DND-41 (cell line): Measurements from ENCODE around the gene CYP2U1.
"Not testable (repeated sequence)": the region's sequence is repeated elsewhere in the genome, so short reads cannot be mapped to it uniquely, and the experiment has no call there.

Experiments used
- ATAC-seq: fragments of 200-7000 bp; cut with Tn5 transposase; 3 replicates; pipeline ENCODE4 v1.9.1; 2021; ENCODE audit warnings: low read depth; ENCODE audit not compliant: insufficient read depth
- DNase-seq: peaks from one replicate; pipeline ENCODE4 v3.0.0-alpha.2; 2020
- H2AFZ ChIP-seq: 2 replicates; pipeline ENCODE4 v1.6.0; 2012; ENCODE audit warnings: low read depth, low read length
- H3K27ac ChIP-seq: 2 replicates; pipeline ENCODE4 v1.5.1; 2012; ENCODE audit warnings: low read length, inconsistent platforms
- H3K27me3 ChIP-seq: fragments of 200-600 bp; sonication (generic); 2 replicates; pipeline ENCODE4 v1.6.0; 2012; ENCODE audit warnings: low read length, mild to moderate bottlenecking, inconsistent platforms; ENCODE audit not compliant: insufficient read depth, poor library complexity
- H3K36me3 ChIP-seq: 2 replicates; pipeline ENCODE4 v1.5.1; 2012; ENCODE audit warnings: low read length, inconsistent platforms; ENCODE audit not compliant: insufficient read depth
- H3K4me1 ChIP-seq: 2 replicates; pipeline ENCODE4 v1.5.1; 2012; ENCODE audit warnings: mild to moderate bottlenecking, low read length; ENCODE audit not compliant: insufficient read depth
- H3K4me2 ChIP-seq: 2 replicates; pipeline ENCODE4 v1.6.0; 2012; ENCODE audit warnings: mild to moderate bottlenecking, moderate library complexity, low read length, inconsistent platforms; ENCODE audit not compliant: insufficient read depth
- H3K4me3 ChIP-seq, 2 experiments: fragments of 200-600 bp in 1 of 2; shearing (Covaris generic) in 1 of 2; 2 replicates each; pipeline ENCODE4 v1.5.1; 2012 to 2016; ENCODE audit warnings: inconsistent platforms in 2 of 2, low read length in 2 of 2, mild to moderate bottlenecking in 2 of 2, low read depth in 1 of 2, moderate library complexity in 1 of 2
- H3K79me2 ChIP-seq: 2 replicates; pipeline ENCODE4 v1.6.0; 2012; ENCODE audit warnings: low read length, inconsistent platforms; ENCODE audit not compliant: insufficient read depth
- H3K9ac ChIP-seq: 2 replicates; pipeline ENCODE4 v1.6.0; 2012; ENCODE audit warnings: low read depth, mild to moderate bottlenecking, inconsistent platforms, low read length, moderate library complexity
- H3K9me3 ChIP-seq: 2 replicates; pipeline ENCODE4 v1.5.1; 2012; ENCODE audit warnings: low read length, moderate library complexity, mild to moderate bottlenecking, inconsistent platforms; ENCODE audit not compliant: insufficient read depth, severe bottlenecking
- H4K20me1 ChIP-seq: 2 replicates; pipeline ENCODE4 v1.6.0; 2012; ENCODE audit warnings: low read length; ENCODE audit not compliant: insufficient read depth
- CTCF ChIP-seq: IDR thresholded peaks from 2 replicates; pipeline ENCODE4 v1.5.1; 2012; ENCODE audit warnings: borderline replicate concordance, low read length, moderate library complexity, mild to moderate bottlenecking; ENCODE audit not compliant: poor library complexity, severe bottlenecking; ENCODE audit errors: extremely low read depth
- EZH2 ChIP-seq: IDR thresholded peaks from 3 replicates; pipeline ENCODE4 v1.6.1; 2012; ENCODE audit warnings: borderline replicate concordance, low read depth, mild to moderate bottlenecking, moderate library complexity, low read length, inconsistent platforms; ENCODE audit not compliant: severe bottlenecking

The CYP2U1 gene

GRCh38 chr4:107902715-107903114 is 28.6 kb upstream of the CYP2U1 start:
- no peaks in the 10 kb centered on the region for H3K9me3 ChIP-seq
- no peaks in the 10 kb centered on the region for H3K36me3 ChIP-seq
- peaks cover 7% of the 10 kb centered on the region for H3K27me3 ChIP-seq
- TF ChIP-seq CTCF = no peak
- TF ChIP-seq EZH2 = no peak
- DNase-seq (no peak), ATAC-seq (no peak)
- no peaks in the 10 kb centered on the region for H3K79me2 ChIP-seq
- no peaks in the 10 kb centered on the region for H4K20me1 ChIP-seq
- H3K9ac ChIP-seq = no peak overlapping the region
- H3K4me3 ChIP-seq = no peak overlapping the region
- H2AFZ ChIP-seq = no peak overlapping the region
- no peaks in the 10 kb centered on the region for H3K4me1 ChIP-seq
- no peak overlapping the region for H3K4me2 ChIP-seq
- no peak overlapping the region for H3K27ac ChIP-seq

DNA sequence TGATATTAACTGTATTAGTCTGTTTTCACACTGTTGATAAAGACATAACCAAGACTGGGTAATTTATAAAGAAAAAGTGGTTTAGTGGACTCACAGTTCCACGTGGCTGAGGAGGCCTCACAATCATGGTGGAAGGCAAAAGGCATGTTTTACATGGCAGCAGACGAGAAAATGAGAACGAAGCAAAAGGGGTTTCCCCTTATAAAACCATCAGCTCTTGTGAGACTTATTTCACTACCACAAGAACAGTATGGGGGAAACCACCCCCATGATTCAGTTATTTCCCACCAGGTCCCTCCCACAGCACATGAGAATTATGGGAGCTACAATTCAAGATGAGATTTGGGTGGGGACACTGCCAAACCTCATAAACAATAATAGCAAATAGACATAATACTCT is 26.3 kb upstream of the CYP2U1 start:
- H2AFZ ChIP-seq, H4K20me1 ChIP-seq, H3K27me3 ChIP-seq, H3K79me2 ChIP-seq, H3K4me2 ChIP-seq, H3K36me3 ChIP-seq, DNase-seq, H3K4me1 ChIP-seq, H3K27ac ChIP-seq, ATAC-seq, H3K9me3 ChIP-seq, H3K4me3 ChIP-seq, H3K9ac ChIP-seq: not testable (repeated sequence)

GRCh38 chr4:107906458-107907100 is 24.8 kb upstream of the CYP2U1 start:
- peaks cover 6% of the 10 kb centered on the region for H3K27me3 ChIP-seq
- TF ChIP-seq EZH2 (no peak), CTCF (no peak)
- ATAC-seq = no peak
- no peak overlapping the region for H2AFZ ChIP-seq
- no peak overlapping the region for H3K4me2 ChIP-seq
- no peak overlapping the region for H3K9ac ChIP-seq
- H4K20me1 ChIP-seq = no peaks in the 10 kb centered on the region
- no peaks in the 10 kb centered on the region for H3K9me3 ChIP-seq
- no peaks in the 10 kb centered on the region for H3K36me3 ChIP-seq
- no peak overlapping the region for H3K4me3 ChIP-seq
- H3K27ac ChIP-seq = no peak overlapping the region
- H3K4me1 ChIP-seq = no peaks in the 10 kb centered on the region
- DNase-seq = no peak
- no peaks in the 10 kb centered on the region for H3K79me2 ChIP-seq

DNA sequence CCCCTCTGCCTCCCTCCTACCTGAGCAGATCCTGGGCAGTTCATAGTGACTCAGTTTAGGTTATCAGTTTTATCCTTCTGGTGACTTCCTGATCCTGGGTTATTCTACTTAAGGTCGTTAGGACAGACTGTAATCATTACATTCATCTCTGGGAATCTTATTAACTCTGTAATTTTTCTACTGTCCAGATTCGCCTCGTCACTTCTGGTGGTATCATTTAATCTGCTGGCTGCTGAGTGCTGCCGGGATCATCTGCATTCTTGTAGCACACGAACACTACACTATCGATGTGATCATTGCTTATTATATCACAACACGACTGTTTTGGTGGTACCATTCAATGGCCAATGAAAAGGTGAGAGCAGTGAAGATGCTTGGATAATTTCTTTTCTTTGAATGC is 23.0 kb upstream of the CYP2U1 start:
- H3K4me3 ChIP-seq = no peak overlapping the region
- no peaks in the 10 kb centered on the region for H4K20me1 ChIP-seq
- no peak overlapping the region for H3K9ac ChIP-seq
- H3K27ac ChIP-seq = no peak overlapping the region
- no peak overlapping the region for H3K4me2 ChIP-seq
- no peak overlapping the region for H2AFZ ChIP-seq
- no peak for ATAC-seq
- no peaks in the 10 kb centered on the region for H3K9me3 ChIP-seq
- TF ChIP-seq EZH2 (no peak), CTCF (no peak)
- H3K36me3 ChIP-seq = no peaks in the 10 kb centered on the region
- H3K4me1 ChIP-seq = peaks cover 3% of the 10 kb centered on the region; the same call in 1 of the 2 replicates
- peaks cover 6% of the 10 kb centered on the region for H3K27me3 ChIP-seq
- H3K79me2 ChIP-seq = no peaks in the 10 kb centered on the region
- no peak for DNase-seq
